Ramos (cell line): ENCODE data around the gene ODAD3.
"Not testable (repeated sequence)": the region's sequence is repeated elsewhere in the genome, so short reads cannot be mapped to it uniquely, and the experiment has no call there.

Experiments used
- in situ Hi-C: fragments of 300-500 bp; cut with MboI; formaldehyde crosslinking; loops from one replicate; pipeline ENCODE4 v1.14.3; 2022; ENCODE audit warnings: low sequenced_read_pairs; ENCODE audit not compliant: unreplicated experiment

The ODAD3 gene

GRCh38 chr19:11461453-11461852, 26.5 kb upstream of the ODAD3 start:
- in situ Hi-C loops = no loop called here

- in situ Hi-C loops = no loop called here
These were observed 25.3 kb upstream of the ODAD3 start for GRCh38 chr19:11460207-11460606.

GRCh38 chr19:11458912-11459311, 24.0 kb upstream of the ODAD3 start:
- in situ Hi-C loops = not testable (repeated sequence)

- in situ Hi-C loops = no loop called here
These were observed 23.4 kb upstream of the ODAD3 start for GRCh38 chr19:11458236-11458900.

- in situ Hi-C loops = no loop called here
These were observed 22.9 kb upstream of the ODAD3 start for GRCh38 chr19:11457831-11458230.

GRCh38 chr19:11457115-11457514, 22.2 kb upstream of the ODAD3 start:
- in situ Hi-C loops = no loop called here

- in situ Hi-C loops = no loop called here
These were observed 21.7 kb upstream of the ODAD3 start for GRCh38 chr19:11456659-11457058.

GRCh38 chr19:11455233-11455554, 20.3 kb upstream of the ODAD3 start:
- in situ Hi-C loops = not testable (repeated sequence)

- in situ Hi-C loops = no loop called here
These were observed 18.8 kb upstream of the ODAD3 start for GRCh38 chr19:11453468-11454341.

- in situ Hi-C loops = no loop called here
These were observed 17.8 kb upstream of the ODAD3 start for GRCh38 chr19:11452620-11453310.

GRCh38 chr19:11451871-11452619, 17.1 kb upstream of the ODAD3 start:
- in situ Hi-C loops = no loop called here

GRCh38 chr19:11451327-11451870, 16.5 kb upstream of the ODAD3 start:
- in situ Hi-C loops = no loop called here

GRCh38 chr19:11450570-11451326, 15.8 kb upstream of the ODAD3 start:
- in situ Hi-C loops = no loop called here

- in situ Hi-C loops = loop anchor here (10.0 kb wide), 1 partner anchor 154 kb away; the partner anchor contains the start of gene TSPAN16
These were observed 14.1 kb upstream of the ODAD3 start for GRCh38 chr19:11448923-11449554.

GRCh38 chr19:11448410-11448809, 13.5 kb upstream of the ODAD3 start:
- in situ Hi-C loops = loop anchor here (10.0 kb wide), 1 partner anchor 154 kb away; the partner anchor contains the start of gene TSPAN16

GRCh38 chr19:11447347-11448262, 12.7 kb upstream of the ODAD3 start:
- in situ Hi-C loops = loop anchor here (10.0 kb wide), 1 partner anchor 153 kb away; the partner anchor contains the start of gene TSPAN16

- in situ Hi-C loops = loop anchor here (10.0 kb wide), 1 partner anchor 152 kb away; the partner anchor contains the start of gene TSPAN16
These were observed 11.9 kb upstream of the ODAD3 start for GRCh38 chr19:11446652-11447301.
